ENCODE results near the gene SYTL4.

Gene SYTL4

GRCh38 chrX:100673397-100673953, 58.4 kb downstream of the SYTL4 start:
- Histone ChIP-seq H3K4me1 (ENCODE audit: low read length) (peaks cover 7% of the 10 kb centered on the region), H3K79me2 (ENCODE audit: low read length) (no peaks in the 10 kb centered on the region), H3K27ac (ENCODE audit: low read length) (no peak overlapping the region), H3K36me3 (replicated peaks; ENCODE audit: low read depth, low read length) (no peaks in the 10 kb centered on the region), H3K4me2 (ENCODE audit: low read length) (no peak overlapping the region), H3K27me3 (ENCODE audit: low read depth, low read length) (peaks cover 51% of the 10 kb centered on the region), H3K4me3 (ENCODE audit: low read length) (no peak overlapping the region), H3K9me3 (ENCODE audit: insufficient read depth, low read length) (no peaks in the 10 kb centered on the region), H2AFZ (ENCODE audit: low read depth, low read length) (no peak overlapping the region), H3K9ac (ENCODE audit: low read length) (no peak overlapping the region), H4K20me1 (ENCODE audit: insufficient read depth, low read length) (no peaks in the 10 kb centered on the region)
- TF ChIP-seq CTCF (IDR thresholded peaks at IDR 0.05; ENCODE audit: low read depth, low read length) (no peak), EZH2phosphoT487 (IDR thresholded peaks at IDR 0.05; ENCODE audit: low read depth) (no peak)

- no peak overlapping the region for H3K4me3 ChIP-seq (ENCODE audit: low read length)
- no peak overlapping the region for H3K4me2 ChIP-seq (ENCODE audit: low read length)
- no peak overlapping the region for H3K27ac ChIP-seq (ENCODE audit: low read length)
- no peaks in the 10 kb centered on the region for H3K9me3 ChIP-seq (ENCODE audit: insufficient read depth, low read length)
- peaks cover 51% of the 10 kb centered on the region for H3K27me3 ChIP-seq (ENCODE audit: low read depth, low read length)
- no peaks in the 10 kb centered on the region for H4K20me1 ChIP-seq (ENCODE audit: insufficient read depth, low read length)
- no peaks in the 10 kb centered on the region for H3K79me2 ChIP-seq (ENCODE audit: low read length)
- H2AFZ ChIP-seq (ENCODE audit: low read depth, low read length), result no peak overlapping the region
- H3K9ac ChIP-seq (ENCODE audit: low read length), result no peak overlapping the region
- TF ChIP-seq CTCF (IDR thresholded peaks at IDR 0.05; ENCODE audit: low read depth, low read length) (no peak), EZH2phosphoT487 (IDR thresholded peaks at IDR 0.05; ENCODE audit: low read depth) (no peak)
- H3K36me3 ChIP-seq (replicated peaks; ENCODE audit: low read depth, low read length), result no peaks in the 10 kb centered on the region
- peaks cover 7% of the 10 kb centered on the region for H3K4me1 ChIP-seq (ENCODE audit: low read length)
Measured at GRCh38 chrX:100672966-100673365, 59.0 kb downstream of the SYTL4 start.

GRCh38 chrX:100663642-100664041, 68.3 kb downstream of the SYTL4 start:
- peaks cover 48% of the 10 kb centered on the region for H3K27me3 ChIP-seq (ENCODE audit: low read depth, low read length)

GRCh38 chrX:100662796-100663195, 69.1 kb downstream of the SYTL4 start:
- Histone ChIP-seq H3K4me2 (ENCODE audit: low read length) (no peak overlapping the region), H3K27me3 (ENCODE audit: low read depth, low read length) (peaks cover 48% of the 10 kb centered on the region), H3K79me2 (ENCODE audit: low read length) (no peaks in the 10 kb centered on the region), H3K4me1 (ENCODE audit: low read length) (no peaks in the 10 kb centered on the region), H3K4me3 (ENCODE audit: low read length) (no peak overlapping the region), H3K36me3 (replicated peaks; ENCODE audit: low read depth, low read length) (no peaks in the 10 kb centered on the region), H3K27ac (ENCODE audit: low read length) (no peak overlapping the region), H2AFZ (ENCODE audit: low read depth, low read length) (no peak overlapping the region), H4K20me1 (ENCODE audit: insufficient read depth, low read length) (no peaks in the 10 kb centered on the region), H3K9me3 (ENCODE audit: insufficient read depth, low read length) (no peaks in the 10 kb centered on the region), H3K9ac (ENCODE audit: low read length) (no peak overlapping the region)
- no peak for TF ChIP-seq EZH2phosphoT487 (IDR thresholded peaks at IDR 0.05; ENCODE audit: low read depth)
- TF ChIP-seq CTCF (IDR thresholded peaks at IDR 0.05; ENCODE audit: low read depth, low read length), result no peak

More at GRCh38 chrX:100663642-100664041, 68.3 kb downstream of the SYTL4 start:
- H3K4me3 ChIP-seq (ENCODE audit: low read length), result no peak overlapping the region
- no peak overlapping the region for H3K9ac ChIP-seq (ENCODE audit: low read length)
- H3K27ac ChIP-seq (ENCODE audit: low read length), result no peak overlapping the region
- no peak for TF ChIP-seq CTCF (IDR thresholded peaks at IDR 0.05; ENCODE audit: low read depth, low read length)
- no peak for TF ChIP-seq EZH2phosphoT487 (IDR thresholded peaks at IDR 0.05; ENCODE audit: low read depth)
- H3K36me3 ChIP-seq (replicated peaks; ENCODE audit: low read depth, low read length), result no peaks in the 10 kb centered on the region
- no peak overlapping the region for H3K4me2 ChIP-seq (ENCODE audit: low read length)
- H4K20me1 ChIP-seq (ENCODE audit: insufficient read depth, low read length), result no peaks in the 10 kb centered on the region
- H3K79me2 ChIP-seq (ENCODE audit: low read length), result no peaks in the 10 kb centered on the region
- H3K4me1 ChIP-seq (ENCODE audit: low read length), result no peaks in the 10 kb centered on the region
- H2AFZ ChIP-seq (ENCODE audit: low read depth, low read length), result no peak overlapping the region
- no peaks in the 10 kb centered on the region for H3K9me3 ChIP-seq (ENCODE audit: insufficient read depth, low read length)
